Mucosa of descending colon (tissue), 3 donors: ENCODE data around the gene TUT1. TPM values are rescaled to one million over a fixed set of nuclear protein-coding genes. Genes with fewer than 3 reads are reported as not detected.

Experiments
- ATAC-seq: fragments of 200-7000 bp; cut with Tn5 transposase; one replicate; pipeline ENCODE4 v1.9.1; 2020; ENCODE audit warnings: mild to moderate bottlenecking, moderate library complexity
- DNase-seq, 3 donors: peaks; one replicate each; pipeline ENCODE4 v3.0.0-alpha.2; 2020
- H3K36me3 ChIP-seq: fragments of 200-600 bp; one replicate; pipeline ENCODE4 v1.8.0; 2021; ENCODE audit warnings: low read depth, mild to moderate bottlenecking
- H3K4me1 ChIP-seq: fragments of 200-600 bp; one replicate; pipeline ENCODE4 v1.8.0; 2021; ENCODE audit warnings: low read depth, mild to moderate bottlenecking
- H3K4me3 ChIP-seq: fragments of 200-600 bp; one replicate; pipeline ENCODE4 v1.8.0; 2021; ENCODE audit warnings: mild to moderate bottlenecking
- H3K9me3 ChIP-seq: fragments of 200-600 bp; one replicate; pipeline ENCODE4 v1.8.0; 2021; ENCODE audit warnings: mild to moderate bottlenecking
- intact Hi-C, 2 donors: fragments of 100-400 bp; cut with DNase I in 1 of 2; cut with micrococcal nuclease in 1 of 2; formaldehyde crosslinking; loops; one replicate each; pipeline versions ENCODE4 v1.11.0 to v1.11.1; 2022; cut with DNase I, micrococcal nuclease
- microRNA-seq: library from miRNA; unstranded; fragments of <30 nt; microRNA quantifications from one replicate; pipeline ENCODE4, GENCODE V29; 2019
- total RNA-seq, 3 donors: library from RNA; stranded (reverse); fragmentation: NEBNext Ultra II Directional in 2 of 3; extraction: Animal tissue kit (Norgen Biotek cat#: 25700) in 2 of 3; gene quantifications; one replicate each; pipeline versions ENCODE4 v1.2.1 to v1.2.4, GENCODE V29; 2021 to 2023
- TF ChIP-seq, protein P1 (sequence below): fragments of 200-600 bp; IDR thresholded peaks from one replicate; pipeline ENCODE4 v1.8.0; 2022; ENCODE audit warnings: antibody characterized with exemption, mild to moderate bottlenecking
- donor health status: DM: no; HTN: no; CAD: no; lungs with moderate emphysema.
- donor health status: DM: no; HTN: no; CAD: no.
- donor health status: DM: no; HTN: yes; CAD: no.

TUT1 gene
- total RNA-seq, 3 donors from 2014 or later, result 11.9 to 19.8 (median 13.3) TPM

DNA sequence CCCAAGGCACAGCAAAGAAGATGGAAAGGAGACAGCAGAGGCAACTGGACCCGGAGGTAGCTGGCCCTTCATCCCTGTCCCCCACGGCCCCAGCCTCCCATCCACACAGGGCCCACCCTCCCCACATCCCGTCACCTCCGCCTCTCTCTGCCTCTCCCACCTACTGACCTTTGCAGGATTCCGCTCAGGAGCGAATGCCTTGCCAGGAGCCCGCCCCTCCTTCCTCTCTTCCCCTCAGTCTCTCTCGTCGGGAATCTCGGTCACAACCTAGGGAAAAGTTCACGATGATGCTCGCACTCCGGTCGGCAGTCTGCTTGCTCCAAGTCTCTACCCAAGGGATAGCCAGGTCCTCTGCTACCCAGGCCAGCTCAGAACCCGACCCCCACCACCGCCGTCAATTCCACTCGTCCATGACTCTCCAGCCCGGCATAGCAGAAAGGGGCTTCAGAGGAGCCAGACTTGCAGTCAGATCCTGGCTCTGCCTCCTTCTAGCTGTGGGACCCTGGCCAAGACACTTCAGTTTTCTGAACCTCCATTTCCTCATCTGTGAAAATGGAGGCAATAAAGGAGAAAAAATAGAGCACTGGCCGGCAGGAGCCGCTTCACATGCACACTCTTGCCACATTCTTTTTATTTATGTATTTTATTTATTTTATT is 54.9 kb downstream of the TUT1 start:
- ATAC-seq, result no peak
- Histone ChIP-seq H3K4me3 (no peak overlapping the region), H3K9me3 (no peaks in the 10 kb centered on the region), H3K4me1 (peaks cover 45% of the 10 kb centered on the region), H3K36me3 (no peaks in the 10 kb centered on the region)
- intact Hi-C loops, result no loop called here
- TF ChIP-seq, protein P1, sequence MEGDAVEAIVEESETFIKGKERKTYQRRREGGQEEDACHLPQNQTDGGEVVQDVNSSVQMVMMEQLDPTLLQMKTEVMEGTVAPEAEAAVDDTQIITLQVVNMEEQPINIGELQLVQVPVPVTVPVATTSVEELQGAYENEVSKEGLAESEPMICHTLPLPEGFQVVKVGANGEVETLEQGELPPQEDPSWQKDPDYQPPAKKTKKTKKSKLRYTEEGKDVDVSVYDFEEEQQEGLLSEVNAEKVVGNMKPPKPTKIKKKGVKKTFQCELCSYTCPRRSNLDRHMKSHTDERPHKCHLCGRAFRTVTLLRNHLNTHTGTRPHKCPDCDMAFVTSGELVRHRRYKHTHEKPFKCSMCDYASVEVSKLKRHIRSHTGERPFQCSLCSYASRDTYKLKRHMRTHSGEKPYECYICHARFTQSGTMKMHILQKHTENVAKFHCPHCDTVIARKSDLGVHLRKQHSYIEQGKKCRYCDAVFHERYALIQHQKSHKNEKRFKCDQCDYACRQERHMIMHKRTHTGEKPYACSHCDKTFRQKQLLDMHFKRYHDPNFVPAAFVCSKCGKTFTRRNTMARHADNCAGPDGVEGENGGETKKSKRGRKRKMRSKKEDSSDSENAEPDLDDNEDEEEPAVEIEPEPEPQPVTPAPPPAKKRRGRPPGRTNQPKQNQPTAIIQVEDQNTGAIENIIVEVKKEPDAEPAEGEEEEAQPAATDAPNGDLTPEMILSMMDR, result no peak
- DNase-seq, result no peak

- TF ChIP-seq, protein P1, result no peak
- H3K4me1 ChIP-seq, result peaks cover 40% of the 10 kb centered on the region
- DNase-seq (no peak), ATAC-seq (no peak)
- H3K4me3 ChIP-seq, result no peak overlapping the region
- H3K36me3 ChIP-seq, result no peaks in the 10 kb centered on the region
- intact Hi-C loops, result no loop called here
- no peaks in the 10 kb centered on the region for H3K9me3 ChIP-seq
Observed at GRCh38 chr11:62535802-62536201, 55.5 kb downstream of the TUT1 start.

GRCh38 chr11:62534779-62535545 is 56.4 kb downstream of the TUT1 start:
- TF ChIP-seq, protein P1, result no peak
- intact Hi-C loops, result no loop called here
- Histone ChIP-seq H3K9me3 (no peaks in the 10 kb centered on the region), H3K4me3 (no peak overlapping the region), H3K36me3 (no peaks in the 10 kb centered on the region), H3K4me1 (peaks cover 31% of the 10 kb centered on the region)
- no peak for ATAC-seq
- DNase-seq, result no peak

- intact Hi-C loops, result no loop called here
- ATAC-seq, result no peak
Observed at GRCh38 chr11:62532096-62532495, 59.2 kb downstream of the TUT1 start.

More at GRCh38 chr11:62532096-62532495, 59.2 kb downstream of the TUT1 start:
- H3K9me3 ChIP-seq, result no peaks in the 10 kb centered on the region
- H3K36me3 ChIP-seq, result peaks cover 3% of the 10 kb centered on the region
- DNase-seq, result no peak
- TF ChIP-seq, protein P1, result no peak
- H3K4me1 ChIP-seq, result peaks cover 4% of the 10 kb centered on the region
- H3K4me3 ChIP-seq, result no peak overlapping the region

Small RNA genes lying within 50 kb of the gene (microRNA-seq; reads per million reads assigned to microRNA genes)
- not detected for gene MIR6747

Other genes starting within 250 kb of the TUT1 start
- not detected for gene SCGB1A1, start 172.5 kb downstream of the TUT1 start, total RNA-seq
- gene AHNAK, start 44.7 kb downstream of the TUT1 start, total RNA-seq, result 1,000 to 10,000 TPM in 1 of 3 donors, 100 to 1,000 TPM in 2; 473 to 1,283 (median 535) TPM
- 1,000 to 10,000 TPM; 1,059 to 1,365 (median 1,164) TPM for gene EEF1G, start 17.6 kb downstream of the TUT1 start, total RNA-seq
- gene MTA2, start 10.3 kb upstream of the TUT1 start, total RNA-seq, result 10 to 100 TPM; 70.7 to 92.1 (median 89.6) TPM
- 10 to 100 TPM; 54.6 to 57.7 (median 57.7) TPM for gene EML3, start 21.3 kb upstream of the TUT1 start, total RNA-seq
- gene ROM1, start 21.7 kb upstream of the TUT1 start, total RNA-seq, result 10 to 100 TPM in 1 of 3 donors, 1 to 10 TPM in 2; 2.7 to 11.9 (median 3.8) TPM
- gene B3GAT3, start 30.5 kb upstream of the TUT1 start, total RNA-seq, result 10 to 100 TPM; 27.3 to 34.2 (median 29.1) TPM
- gene GANAB, start 55.1 kb upstream of the TUT1 start, total RNA-seq, result 100 to 1,000 TPM; 202 to 232 (median 223) TPM
- 10 to 100 TPM; 15.4 to 17.6 (median 16.7) TPM for gene INTS5, start 61.8 kb upstream of the TUT1 start, total RNA-seq
- 10 to 100 TPM; 39.7 to 54.2 (median 53.1) TPM for gene C11orf98, start 73.7 kb upstream of the TUT1 start, total RNA-seq
- 10 to 100 TPM; 11.6 to 18.6 (median 13.3) TPM for gene CSKMT, start 73.8 kb upstream of the TUT1 start, total RNA-seq
- gene UQCC3, start 80.2 kb upstream of the TUT1 start, total RNA-seq, result 10 to 100 TPM in 2 of 3 donors, 1 to 10 TPM in 1; 9.0 to 12.1 (median 10.8) TPM
- 10 to 100 TPM in 2 of 3 donors, 1 to 10 TPM in 1; 7.4 to 10.6 (median 10.6) TPM for gene LBHD1, start 80.7 kb upstream of the TUT1 start, total RNA-seq
- 100 to 1,000 TPM in 1 of 3 donors, 10 to 100 TPM in 2; 79.2 to 138 (median 87.3) TPM for gene UBXN1, start 87.5 kb upstream of the TUT1 start, total RNA-seq
- 10 to 100 TPM in 1 of 3 donors, 1 to 10 TPM in 2; 1.2 to 11.5 (median 5.6) TPM for gene LRRN4CL, start 98.0 kb upstream of the TUT1 start, total RNA-seq
- 10 to 100 TPM; 59.0 to 63.4 (median 61.0) TPM for gene BSCL2, start 115.9 kb upstream of the TUT1 start, total RNA-seq
- gene GNG3, start 116.2 kb upstream of the TUT1 start, total RNA-seq, result 1 to 10 TPM in 1 of 3 donors, under 1 TPM in 2; 0.35 to 5.2 (median 0.92) TPM
- gene HNRNPUL2, start 135.9 kb upstream of the TUT1 start, total RNA-seq, result 10 to 100 TPM; 53.0 to 70.3 (median 58.6) TPM
- gene TTC9C, start 137.0 kb upstream of the TUT1 start, total RNA-seq, result 10 to 100 TPM; 27.7 to 31.8 (median 29.3) TPM
- gene ZBTB3, start 162.6 kb upstream of the TUT1 start, total RNA-seq, result 10 to 100 TPM; 10.9 to 15.6 (median 13.0) TPM
- 10 to 100 TPM; 39.4 to 49.6 (median 41.5) TPM for gene POLR2G, start 170.1 kb upstream of the TUT1 start, total RNA-seq
- gene TAF6L, start 179.9 kb upstream of the TUT1 start, total RNA-seq, result 10 to 100 TPM; 17.0 to 23.5 (median 17.1) TPM
- gene TMEM179B, start 195.9 kb upstream of the TUT1 start, total RNA-seq, result 10 to 100 TPM; 39.8 to 62.2 (median 54.0) TPM
- gene TMEM223, start 200.5 kb upstream of the TUT1 start, total RNA-seq, result 10 to 100 TPM; 12.8 to 16.6 (median 14.8) TPM
- 100 to 1,000 TPM in 1 of 3 donors, 10 to 100 TPM in 2; 46.7 to 103 (median 55.0) TPM for gene NXF1, start 213.9 kb upstream of the TUT1 start, total RNA-seq
- gene STX5, start 240.5 kb upstream of the TUT1 start, total RNA-seq, result 10 to 100 TPM; 38.7 to 44.3 (median 41.7) TPM
- not detected for gene TEX54, start 241.3 kb upstream of the TUT1 start, total RNA-seq
- gene WDR74, start 248.1 kb upstream of the TUT1 start, total RNA-seq, result 10 to 100 TPM; 35.0 to 42.4 (median 38.8) TPM